Measurements from ENCODE around the gene CACHD1. TPM values are rescaled to one million over a fixed set of nuclear protein-coding genes. Genes with fewer than 3 reads are reported as not detected.
A peak's percentile ranks its signal among the peaks of the same experiment; 100 is the strongest.

Gene CACHD1
- polyA plus RNA-seq, 2 of the 4 experiments (the other 2 are of a cell fraction): 0.72 to 1.6 TPM

- Histone ChIP-seq H3K4me1 (peaks cover 18% of the 10 kb centered on the region; the same call in 2 of the 3 replicates), H3K27ac (no peak overlapping the region), H3K9me3 (no peaks in the 10 kb centered on the region), H3K4me3 (no peak overlapping the region), H3K4me2 (no peak overlapping the region)
- ChIA-PET CTCF (interaction anchor here (0.6 to 1.1 kb wide), 2 partner anchors 19 to 29 kb away, joined by 3 to 4 read pairs; no protein-coding TSS in a partner anchor), POLR2A (no interaction called here)
- no peak for FAIRE-seq
- 86% methylated on average over 2 of the region's 2 CpGs for WGBS (ENCODE audit: missing lambda C conversion rate)
- TF ChIP-seq, protein P1, sequence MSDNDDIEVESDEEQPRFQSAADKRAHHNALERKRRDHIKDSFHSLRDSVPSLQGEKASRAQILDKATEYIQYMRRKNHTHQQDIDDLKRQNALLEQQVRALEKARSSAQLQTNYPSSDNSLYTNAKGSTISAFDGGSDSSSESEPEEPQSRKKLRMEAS (IDR thresholded peaks at IDR 0.05): no peak
- TF ChIP-seq ESRRA (IDR thresholded peaks at IDR 0.05; ENCODE audit: borderline replicate concordance, low read length) (no peak), SMC3 (IDR thresholded peaks at IDR 0.05) (no peak), HOXA7 (CRISPR knock-in tag; IDR thresholded peaks at IDR 0.05) (no peak), JUNB (IDR thresholded peaks at IDR 0.05) (no peak), ZC3H11A (IDR thresholded peaks at IDR 0.05) (no peak), EHF (CRISPR knock-in tag; IDR thresholded peaks at IDR 0.05) (no peak), NPAS2 (CRISPR knock-in tag; IDR thresholded peaks at IDR 0.05; ENCODE audit: borderline replicate concordance) (no peak), TP53 (CRISPR knock-in tag; IDR thresholded peaks at IDR 0.05) (no peak), MAZ (IDR thresholded peaks at IDR 0.05; ENCODE audit: borderline replicate concordance, low read depth, low read length) (no peak), HOXB13 (CRISPR knock-in tag; IDR thresholded peaks at IDR 0.05; ENCODE audit: low read depth) (no peak)
- TF ChIP-seq, protein P2, sequence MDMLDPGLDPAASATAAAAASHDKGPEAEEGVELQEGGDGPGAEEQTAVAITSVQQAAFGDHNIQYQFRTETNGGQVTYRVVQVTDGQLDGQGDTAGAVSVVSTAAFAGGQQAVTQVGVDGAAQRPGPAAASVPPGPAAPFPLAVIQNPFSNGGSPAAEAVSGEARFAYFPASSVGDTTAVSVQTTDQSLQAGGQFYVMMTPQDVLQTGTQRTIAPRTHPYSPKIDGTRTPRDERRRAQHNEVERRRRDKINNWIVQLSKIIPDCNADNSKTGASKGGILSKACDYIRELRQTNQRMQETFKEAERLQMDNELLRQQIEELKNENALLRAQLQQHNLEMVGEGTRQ (IDR thresholded peaks at IDR 0.05): no peak
- ATAC-seq: no peak
- no peak for DNase-seq (ENCODE audit: low read depth in 1 of 2, low spot score in 1 of 2)
These were observed 4.2 kb downstream of the CACHD1 start for GRCh38 chr1:64474133-64474532.

GRCh38 chr1:64474665-64475439, 4.9 kb downstream of the CACHD1 start:
- DNase-seq (ENCODE audit: low read depth in 1 of 2, low spot score in 1 of 2) (no peak), FAIRE-seq (no peak), ATAC-seq (no peak)
- TF ChIP-seq FOSL2 (IDR thresholded peaks at IDR 0.05) (no peak), FOSL2 (CRISPR knock-in tag; IDR thresholded peaks at IDR 0.05) (no peak), GATA3 (IDR thresholded peaks at IDR 0.05; ENCODE audit: borderline replicate concordance) (no peak), EHMT2 (IDR thresholded peaks at IDR 0.05; ENCODE audit: low read depth) (no peak), ATOH8 (CRISPR knock-in tag; IDR thresholded peaks at IDR 0.05; ENCODE audit: low read depth) (no peak), PHF8 (IDR thresholded peaks at IDR 0.05; ENCODE audit: borderline replicate concordance, low read depth) (no peak), SREBF2 (IDR thresholded peaks at IDR 0.05) (no peak), ZC3H11A (IDR thresholded peaks at IDR 0.05) (no peak), CEBPB (IDR thresholded peaks at IDR 0.05) (no peak), HOXB5 (CRISPR knock-in tag; IDR thresholded peaks at IDR 0.05) (no peak)
- Histone ChIP-seq H3K9me3 (no peaks in the 10 kb centered on the region), H3K4me1 (peaks cover 18% of the 10 kb centered on the region; the same call in 2 of the 3 replicates), H3K4me2 (no peak overlapping the region), H3K27ac (no peak overlapping the region), H3K4me3 (no peak overlapping the region)
- POLR2A ChIA-PET: no interaction called here
- CTCF ChIA-PET: interaction anchor here (0.6 to 1.1 kb wide), 3 partner anchors 18 to 253 kb away, joined by 3 to 4 read pairs (median 3); no protein-coding TSS in a partner anchor
- WGBS (ENCODE audit: missing lambda C conversion rate): 90% methylated on average over 2 of the region's 2 CpGs

- no peak for FAIRE-seq
- H3K4me1 ChIP-seq: peaks cover 12% of the 10 kb centered on the region; the same call in 2 of the 3 replicates
- no peak for ATAC-seq
These were observed 6.5 kb downstream of the CACHD1 start for GRCh38 chr1:64476251-64476952.

More at GRCh38 chr1:64476251-64476952, 6.5 kb downstream of the CACHD1 start:
- WGBS (ENCODE audit: missing lambda C conversion rate): 89% methylated on average over 4 of the region's 4 CpGs
- no peak for DNase-seq (ENCODE audit: low read depth in 1 of 2, low spot score in 1 of 2)
- TF ChIP-seq CEBPB (IDR thresholded peaks at IDR 0.05): peak in 1 of 2 experiments; percentile 52; a peak in 1 of 4 replicates
- TF ChIP-seq HMGXB4 (CRISPR knock-in tag; IDR thresholded peaks at IDR 0.05; ENCODE audit: borderline replicate concordance): no peak
- no peak for TF ChIP-seq HOXA7 (CRISPR knock-in tag; IDR thresholded peaks at IDR 0.05)
- ChIA-PET CTCF (interaction anchor here (0.6 kb wide), 1 partner anchor 112 kb away, joined by 3 read pairs; no protein-coding TSS in a partner anchor), POLR2A (no interaction called here)
- no peak overlapping the region for H3K4me3 ChIP-seq
- H3K4me2 ChIP-seq: peak overlapping the region; percentile 40
- H3K27ac ChIP-seq: no peak overlapping the region
- no peaks in the 10 kb centered on the region for H3K9me3 ChIP-seq
